Osteocyte (in vitro differentiated cells): Measurements from ENCODE around the gene METTL1. TPM values are rescaled to one million over a fixed set of nuclear protein-coding genes. Genes with fewer than 3 reads are reported as not detected.

Experiments used
- DNase-seq: peaks from one replicate; pipeline ENCODE4 v3.0.0; 2021; ENCODE audit warnings: mixed read lengths; ENCODE audit not compliant: unreplicated experiment; ENCODE audit errors: extremely low spot score
- H3K27ac Mint-ChIP-seq: one replicate; pipeline ENCODE4 v1.8.0; 2021; ENCODE audit warnings: mild to moderate bottlenecking, mixed read lengths; ENCODE audit not compliant: unreplicated experiment
- H3K27me3 Mint-ChIP-seq: one replicate; pipeline ENCODE4 v1.8.0; 2021; ENCODE audit warnings: mixed read lengths; ENCODE audit not compliant: unreplicated experiment
- H3K36me3 Mint-ChIP-seq: one replicate; pipeline ENCODE4 v1.8.0; 2021; ENCODE audit warnings: mixed read lengths; ENCODE audit not compliant: unreplicated experiment
- H3K4me1 Mint-ChIP-seq: one replicate; pipeline ENCODE4 v1.8.0; 2021; ENCODE audit warnings: mixed read lengths; ENCODE audit not compliant: unreplicated experiment
- H3K4me3 Mint-ChIP-seq: one replicate; pipeline ENCODE4 v1.8.0; 2021; ENCODE audit warnings: mild to moderate bottlenecking, moderate library complexity, mixed read lengths; ENCODE audit not compliant: unreplicated experiment
- H3K9me3 Mint-ChIP-seq: one replicate; pipeline ENCODE4 v1.8.0; 2021; ENCODE audit warnings: mixed read lengths; ENCODE audit not compliant: unreplicated experiment
- CTCF ChIP-seq: fragments of 200-600 bp; sonication (generic); IDR thresholded peaks from 2 replicates; pipeline ENCODE4 v1.5.0; 2021; ENCODE audit warnings: antibody characterized with exemption, mild to moderate bottlenecking, moderate library complexity
- total RNA-seq: library from RNA; stranded (reverse); gene quantifications from 2 replicates; pipeline ENCODE4 v1.2.1, GENCODE V29; 2021

Gene METTL1
- total RNA-seq, 1 donor from 2014 or later: 23.9 TPM

GRCh38 chr12:57739914-57740538, 31.9 kb downstream of the METTL1 start:
- H3K27ac Mint-ChIP-seq: no peak overlapping the region
- no peaks in the 10 kb centered on the region for H3K36me3 Mint-ChIP-seq
- no peak for DNase-seq
- no peak for TF ChIP-seq CTCF
- peaks cover 30% of the 10 kb centered on the region for H3K4me1 Mint-ChIP-seq
- H3K4me3 Mint-ChIP-seq: no peak overlapping the region
- H3K9me3 Mint-ChIP-seq: no peaks in the 10 kb centered on the region
- peaks cover 52% of the 10 kb centered on the region for H3K27me3 Mint-ChIP-seq

- Mint-ChIP-seq H3K4me1 (peaks cover 31% of the 10 kb centered on the region), H3K36me3 (no peaks in the 10 kb centered on the region), H3K9me3 (no peaks in the 10 kb centered on the region), H3K27ac (no peak overlapping the region), H3K27me3 (peaks cover 58% of the 10 kb centered on the region), H3K4me3 (peak overlapping the region; percentile 69)
- DNase-seq: no peak
- TF ChIP-seq CTCF: no peak
Measured at GRCh38 chr12:57739387-57739786, 32.5 kb downstream of the METTL1 start.

GRCh38 chr12:57738661-57739237, 33.2 kb downstream of the METTL1 start, which contains the start of gene AGAP2:
Gene AGAP2 (minus strand): TSS chr12:57738742. CDS start chr12:57738246, 496 bp downstream.
- Mint-ChIP-seq H3K27me3 (peaks cover 65% of the 10 kb centered on the region), H3K4me3 (peak within 1 kb of the TSS; percentile 69)
- no peak for DNase-seq

GRCh38 chr12:57737467-57738460, 34.1 kb downstream of the METTL1 start:
- peaks cover 75% of the 10 kb centered on the region for H3K27me3 Mint-ChIP-seq

More at GRCh38 chr12:57738661-57739237, 33.2 kb downstream of the METTL1 start, which contains the start of gene AGAP2:
- peaks cover 26% of the 10 kb centered on the region for H3K4me1 Mint-ChIP-seq
- no peaks in the 10 kb centered on the region for H3K36me3 Mint-ChIP-seq
- H3K9me3 Mint-ChIP-seq: no peaks in the 10 kb centered on the region
- H3K27ac Mint-ChIP-seq: no peak within 1 kb of the TSS
- TF ChIP-seq CTCF: no peak

More at GRCh38 chr12:57737467-57738460, 34.1 kb downstream of the METTL1 start:
- Mint-ChIP-seq H3K9me3 (no peaks in the 10 kb centered on the region), H3K4me1 (peaks cover 26% of the 10 kb centered on the region), H3K27ac (no peak overlapping the region), H3K4me3 (peak overlapping the region; percentile 76), H3K36me3 (no peaks in the 10 kb centered on the region)
- TF ChIP-seq CTCF: peak; percentile 62
- no peak for DNase-seq
